Bronchial epithelial cell (primary cell): ENCODE data around the gene MEPCE. TPM values are rescaled to one million over a fixed set of nuclear protein-coding genes. Genes with fewer than 3 reads are reported as not detected.
A peak's percentile ranks its signal among the peaks of the same experiment; 100 is the strongest.
"Not testable (repeated sequence)": the region's sequence is repeated elsewhere in the genome, so short reads cannot be mapped to it uniquely, and the experiment has no call there.

Experiments used
- DNase-seq: peaks from one replicate; pipeline ENCODE4 v3.0.0-alpha.2; 2010; ENCODE audit warnings: low read depth
- FAIRE-seq: peaks from 2 replicates; lab custom pipeline; 2011; peaks lifted over from hg19 to GRCh38; lab: Jason Lieb, UNC
- H3K27me3 ChIP-seq: 2 replicates; pipeline ENCODE4 v1.5.1; 2011; ENCODE audit warnings: low read length; ENCODE audit not compliant: control insufficient read depth, insufficient read depth
- H3K36me3 ChIP-seq: 2 replicates; pipeline ENCODE4 v1.5.1; 2011; ENCODE audit warnings: low read length; ENCODE audit not compliant: control insufficient read depth, insufficient read depth
- H3K4me3 ChIP-seq: 2 replicates; pipeline ENCODE4 v1.5.1; 2011; ENCODE audit warnings: mild to moderate bottlenecking, low read depth, low read length, control low read depth
- total RNA-seq: library from RNA; depleted of rRNA; stranded (reverse); fragments of >200 nt; gene quantifications from 2 replicates; pipeline ENCODE4 v1.2.1, GENCODE V29; 2014
- TF ChIP-seq, protein P1 (sequence below): IDR thresholded peaks from 2 replicates; pipeline ENCODE4 v1.5.1; 2011; ENCODE audit warnings: mild to moderate bottlenecking, moderate library complexity, low read length, control low read depth, inconsistent platforms; ENCODE audit not compliant: insufficient read depth, severe bottlenecking

MEPCE gene
- total RNA-seq: 18.7 and 20.7 TPM in 2 replicates

GRCh38 chr7:100429637-100430492, at the start of gene MEPCE:
MEPCE (plus strand) TSS chr7:100429831; CDS start chr7:100430019, 188 bp downstream.
- Histone ChIP-seq H3K4me3 (peak within 1 kb of the TSS; percentile 94), H3K36me3 (peaks cover 11% of the 10 kb centered on the region), H3K27me3 (no peaks in the 10 kb centered on the region)
- FAIRE-seq (no peak), DNase-seq (peak; percentile 74)
- TF ChIP-seq, protein P1, sequence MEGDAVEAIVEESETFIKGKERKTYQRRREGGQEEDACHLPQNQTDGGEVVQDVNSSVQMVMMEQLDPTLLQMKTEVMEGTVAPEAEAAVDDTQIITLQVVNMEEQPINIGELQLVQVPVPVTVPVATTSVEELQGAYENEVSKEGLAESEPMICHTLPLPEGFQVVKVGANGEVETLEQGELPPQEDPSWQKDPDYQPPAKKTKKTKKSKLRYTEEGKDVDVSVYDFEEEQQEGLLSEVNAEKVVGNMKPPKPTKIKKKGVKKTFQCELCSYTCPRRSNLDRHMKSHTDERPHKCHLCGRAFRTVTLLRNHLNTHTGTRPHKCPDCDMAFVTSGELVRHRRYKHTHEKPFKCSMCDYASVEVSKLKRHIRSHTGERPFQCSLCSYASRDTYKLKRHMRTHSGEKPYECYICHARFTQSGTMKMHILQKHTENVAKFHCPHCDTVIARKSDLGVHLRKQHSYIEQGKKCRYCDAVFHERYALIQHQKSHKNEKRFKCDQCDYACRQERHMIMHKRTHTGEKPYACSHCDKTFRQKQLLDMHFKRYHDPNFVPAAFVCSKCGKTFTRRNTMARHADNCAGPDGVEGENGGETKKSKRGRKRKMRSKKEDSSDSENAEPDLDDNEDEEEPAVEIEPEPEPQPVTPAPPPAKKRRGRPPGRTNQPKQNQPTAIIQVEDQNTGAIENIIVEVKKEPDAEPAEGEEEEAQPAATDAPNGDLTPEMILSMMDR: no peak

DNA sequence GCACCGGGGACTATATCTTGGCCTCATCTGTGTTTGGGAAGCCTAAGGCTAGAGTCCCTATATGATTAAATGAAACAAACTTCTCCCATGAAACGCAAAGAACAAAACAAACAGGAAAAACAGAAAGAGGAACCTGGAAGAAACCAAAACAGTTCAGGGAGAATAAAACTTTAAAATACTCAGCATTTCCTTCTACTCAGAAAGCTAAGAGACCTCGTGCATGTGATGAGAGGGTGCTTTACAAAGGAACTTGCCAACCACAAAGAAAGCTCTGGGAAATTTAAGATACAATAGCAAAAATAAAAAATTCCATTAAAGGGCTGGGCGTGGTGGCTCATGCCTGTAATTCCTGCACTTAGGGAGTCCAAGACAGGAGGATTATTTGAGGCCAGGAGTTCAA, 49.4 kb upstream of the MEPCE start:
- no peaks in the 10 kb centered on the region for H3K36me3 ChIP-seq
- no peak for DNase-seq
- FAIRE-seq: no peak
- H3K4me3 ChIP-seq: no peak overlapping the region
- TF ChIP-seq, protein P1: no peak
- H3K27me3 ChIP-seq: peaks cover 1% of the 10 kb centered on the region

- FAIRE-seq, DNase-seq, H3K36me3 ChIP-seq, H3K4me3 ChIP-seq, H3K27me3 ChIP-seq: not testable (repeated sequence)
Observed at GRCh38 chr7:100381531-100382233, 47.9 kb upstream of the MEPCE start.

DNA sequence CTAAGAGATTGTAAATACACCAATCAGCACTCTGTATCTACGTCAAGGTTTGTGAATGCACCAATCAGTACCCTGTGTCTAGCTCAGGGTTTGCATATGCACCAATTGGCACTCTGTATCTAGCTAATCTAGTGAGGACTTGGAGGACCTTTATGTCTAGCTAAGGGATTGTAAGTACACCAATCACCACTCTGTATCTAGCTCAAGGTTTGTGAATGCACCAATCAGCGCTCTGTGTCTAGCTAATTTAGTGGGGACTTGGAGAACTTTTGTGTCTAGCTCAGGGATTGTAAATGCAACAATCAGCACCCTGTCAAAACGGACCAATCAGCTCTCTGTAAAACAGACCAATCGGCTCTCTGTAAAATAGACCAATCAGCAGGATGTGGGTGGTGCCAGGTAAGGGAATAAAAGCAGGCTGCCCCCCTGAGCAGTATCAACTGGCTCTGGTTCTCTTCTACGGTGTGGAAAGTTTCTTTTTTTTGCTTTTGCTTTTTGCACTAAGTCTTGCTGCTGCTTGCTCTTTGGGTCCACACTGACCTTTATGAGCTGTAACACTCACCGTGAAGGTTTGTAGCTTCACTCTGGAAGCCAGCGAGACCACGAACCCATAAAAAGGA, 47.3 kb upstream of the MEPCE start:
- not testable (repeated sequence) for H3K36me3 ChIP-seq, H3K27me3 ChIP-seq, H3K4me3 ChIP-seq, DNase-seq
- peak; percentile 95 for FAIRE-seq

DNA sequence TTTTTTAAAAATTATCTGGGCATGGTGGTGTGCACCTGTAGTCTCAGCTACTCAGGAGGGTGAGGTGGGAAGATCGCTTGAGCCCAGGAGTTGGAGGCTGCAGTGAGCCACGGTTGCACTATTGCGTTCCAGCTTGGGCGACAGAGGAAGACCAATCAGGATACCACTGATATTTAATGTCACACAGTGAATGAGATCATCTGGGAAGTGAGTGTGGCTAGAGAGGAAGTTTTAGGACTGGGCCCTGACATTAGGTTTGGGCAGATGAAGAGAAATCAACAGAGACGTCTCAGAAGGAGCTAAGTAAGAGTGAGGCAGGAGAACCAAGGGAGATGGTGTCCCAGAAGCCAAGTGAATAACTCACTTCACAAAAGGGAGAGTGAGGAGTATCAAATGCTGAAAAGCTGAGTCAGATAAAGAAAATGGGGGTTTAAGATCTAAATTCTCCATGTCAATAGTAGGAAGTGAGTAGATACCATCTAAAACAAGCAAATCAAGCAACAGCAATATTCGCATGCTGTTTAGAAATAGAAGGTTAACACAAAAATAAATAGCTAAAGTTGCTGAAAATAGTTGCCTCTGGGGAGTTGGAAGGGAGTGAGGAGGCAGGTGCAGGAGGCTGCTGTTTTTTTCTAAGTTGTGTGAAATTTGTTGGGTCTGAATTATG, 44.9 kb upstream of the MEPCE start:
- DNase-seq (no peak), FAIRE-seq (no peak)
- TF ChIP-seq, protein P1: no peak
- no peaks in the 10 kb centered on the region for H3K36me3 ChIP-seq
- no peak overlapping the region for H3K4me3 ChIP-seq
- peaks cover 1% of the 10 kb centered on the region for H3K27me3 ChIP-seq

DNA sequence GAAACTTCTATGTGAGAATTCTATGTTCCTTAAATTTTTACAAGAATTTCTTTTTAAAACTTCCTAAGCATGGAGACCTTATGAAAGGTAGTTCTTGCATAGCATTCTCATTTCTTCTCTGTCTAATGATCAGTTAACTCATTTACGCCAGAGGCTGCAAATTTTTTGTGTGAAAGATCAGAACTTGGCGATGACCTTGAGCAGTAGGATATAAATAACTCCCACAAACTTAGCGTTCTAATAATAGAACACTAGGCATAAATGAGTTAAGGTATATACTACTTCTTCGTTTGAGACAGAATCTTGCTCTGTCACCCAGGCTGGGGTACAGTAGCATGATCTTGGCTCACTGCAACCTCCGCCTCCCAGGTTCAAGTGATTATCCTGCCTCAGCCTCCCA, 42.7 kb upstream of the MEPCE start:
- H3K36me3 ChIP-seq: no peaks in the 10 kb centered on the region
- peaks cover 1% of the 10 kb centered on the region for H3K27me3 ChIP-seq
- H3K4me3 ChIP-seq: no peak overlapping the region
- no peak for DNase-seq
- FAIRE-seq: no peak
- TF ChIP-seq, protein P1: no peak
